GM21528 (cell line): ENCODE measurements around the gene GPR108.

Source experiments
- ATAC-seq: cut with Tn5 transposase; IDR thresholded peaks from one replicate; pipeline ENCODE4 v1.9.1; 2021; ENCODE audit warnings: mild to moderate bottlenecking, moderate library complexity; ENCODE audit not compliant: unreplicated experiment, low FRiP score

GPR108 gene

DNA sequence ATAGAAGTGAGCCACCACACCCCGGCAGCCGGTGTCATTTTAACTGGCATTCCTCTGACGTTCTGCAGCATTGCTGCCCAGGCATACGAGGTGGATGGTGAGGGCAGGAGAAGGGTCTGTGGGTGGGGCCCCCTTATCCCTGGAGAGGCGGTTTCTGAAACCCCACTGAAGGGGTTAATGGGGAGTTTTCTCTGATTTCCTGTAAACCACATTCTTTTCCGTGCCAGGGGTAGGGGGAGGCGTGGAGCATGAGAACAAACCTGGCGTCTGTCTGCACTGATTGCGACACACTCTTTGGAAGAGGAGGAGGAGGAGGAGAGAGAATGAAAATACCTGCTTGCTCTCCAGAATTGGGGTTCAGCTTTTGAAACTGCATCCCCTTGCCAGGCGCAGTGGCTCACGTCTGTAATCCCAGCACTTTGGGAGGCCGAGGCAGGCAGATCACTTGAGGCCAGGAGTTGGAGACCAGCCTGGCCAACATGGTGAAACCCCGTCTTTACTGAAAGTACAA is 14.2 kb downstream of the GPR108 start:
- ATAC-seq: no peak

DNA sequence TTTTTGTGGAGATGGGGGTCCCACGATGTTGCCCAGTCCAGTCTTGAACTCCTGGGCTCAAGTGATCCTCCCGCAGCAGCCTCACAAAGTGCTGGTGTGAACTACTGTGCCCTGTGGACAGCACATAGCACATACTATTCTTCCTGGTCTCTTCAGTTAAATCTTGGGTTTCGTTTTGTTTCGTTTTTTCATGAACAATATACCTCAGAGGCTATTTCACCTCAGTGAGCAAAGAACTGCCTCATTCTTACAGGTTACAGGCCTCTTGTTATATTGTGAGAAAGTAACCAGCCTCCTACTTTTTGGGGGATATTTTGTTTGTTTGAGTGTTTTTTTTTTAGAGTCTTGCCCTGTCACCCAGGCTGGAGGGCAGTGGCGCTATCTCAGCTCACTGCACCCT is 15.6 kb downstream of the GPR108 start:
- peak; percentile 47 for ATAC-seq

DNA sequence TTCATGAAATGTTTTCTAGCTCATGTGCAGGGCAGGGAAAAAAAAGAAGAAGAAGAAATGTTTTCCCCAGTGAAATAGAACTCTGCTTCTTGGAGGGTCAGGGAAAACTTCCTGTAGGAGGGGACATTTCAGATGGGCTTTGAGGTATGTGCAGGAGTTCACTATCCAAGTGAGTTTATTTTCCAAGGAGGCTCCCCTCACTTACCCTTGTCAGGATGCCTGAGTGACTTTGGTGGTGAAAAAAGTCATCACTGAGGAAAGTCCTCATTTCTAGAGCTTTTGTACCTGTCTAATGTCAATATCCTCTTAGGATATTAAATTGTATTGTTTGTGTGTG is 16.3 kb downstream of the GPR108 start:
- ATAC-seq: no peak

DNA sequence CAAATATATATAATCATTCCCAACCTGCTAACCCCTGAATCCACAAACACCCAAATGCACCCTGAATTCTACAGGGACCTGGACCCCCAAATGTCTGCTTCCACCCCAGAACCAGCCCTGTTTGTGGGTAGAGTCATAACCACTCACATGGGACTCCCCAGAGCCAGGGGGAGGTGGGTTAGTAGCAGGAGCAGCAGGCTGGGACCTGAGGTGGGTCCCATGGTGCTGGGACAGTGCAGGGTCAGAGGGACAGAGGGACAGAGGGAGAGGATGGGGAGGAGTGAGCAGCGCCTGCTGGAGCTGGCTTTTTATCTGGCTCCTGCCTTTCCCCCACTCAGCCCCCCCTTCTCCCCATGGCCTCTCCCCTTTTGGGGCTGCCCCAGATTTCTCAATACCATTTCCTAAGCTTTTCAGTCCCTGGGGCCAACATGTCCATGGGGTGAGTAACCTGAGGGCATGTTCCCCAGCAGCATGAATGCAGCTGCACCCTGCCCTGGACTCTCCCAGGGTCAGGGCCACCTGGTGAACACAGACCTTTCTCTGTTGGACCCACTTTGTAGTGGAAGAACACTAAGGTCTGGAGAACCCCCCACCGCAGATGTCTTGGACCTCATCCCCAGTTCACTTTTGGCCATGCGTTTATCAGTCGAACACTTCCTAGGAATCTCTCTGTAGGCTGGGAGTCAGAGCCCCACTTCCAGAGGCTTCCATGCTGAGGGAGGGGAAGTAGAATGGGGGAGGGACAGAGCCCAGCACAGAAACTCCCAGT is 16.8 kb downstream of the GPR108 start, which contains the start of gene C3:
TSS of gene C3 (minus strand) at position 282 of the 769 bp plus-strand sequence. CDS start at position 221, 61 bp downstream.
- no peak for ATAC-seq

DNA sequence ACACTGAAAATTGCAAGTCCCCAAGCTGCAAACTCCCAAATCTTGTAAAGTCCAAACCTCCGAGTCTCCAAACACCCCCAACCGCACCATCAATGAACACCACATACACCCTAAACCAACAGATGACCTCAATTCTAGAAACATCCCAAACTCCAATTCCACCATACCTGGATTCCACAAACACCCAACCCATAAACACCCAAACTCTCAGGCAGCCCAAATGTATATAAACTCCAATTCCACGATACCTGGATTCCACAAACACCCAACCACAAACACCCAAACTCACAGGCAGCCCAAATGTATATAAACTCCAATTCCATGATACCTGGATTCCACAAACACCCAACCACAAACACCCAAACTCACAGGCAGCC is 17.4 kb downstream of the GPR108 start:
- ATAC-seq: no peak

DNA sequence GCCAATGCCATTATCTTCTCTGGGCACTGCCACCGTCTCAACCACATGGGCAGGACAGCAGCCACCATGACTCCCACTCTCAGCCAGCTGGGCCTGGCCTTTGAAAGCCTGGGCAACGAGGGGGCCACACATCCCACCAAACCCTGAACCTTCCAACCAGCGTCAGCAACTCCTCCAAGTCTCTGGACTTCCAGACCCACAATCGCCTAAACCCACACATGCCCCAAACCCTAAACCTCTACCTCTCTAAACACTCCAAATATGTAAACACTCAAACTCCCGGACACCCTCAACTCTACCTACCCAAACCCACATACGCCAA is 17.9 kb downstream of the GPR108 start:
- ATAC-seq: no peak

DNA sequence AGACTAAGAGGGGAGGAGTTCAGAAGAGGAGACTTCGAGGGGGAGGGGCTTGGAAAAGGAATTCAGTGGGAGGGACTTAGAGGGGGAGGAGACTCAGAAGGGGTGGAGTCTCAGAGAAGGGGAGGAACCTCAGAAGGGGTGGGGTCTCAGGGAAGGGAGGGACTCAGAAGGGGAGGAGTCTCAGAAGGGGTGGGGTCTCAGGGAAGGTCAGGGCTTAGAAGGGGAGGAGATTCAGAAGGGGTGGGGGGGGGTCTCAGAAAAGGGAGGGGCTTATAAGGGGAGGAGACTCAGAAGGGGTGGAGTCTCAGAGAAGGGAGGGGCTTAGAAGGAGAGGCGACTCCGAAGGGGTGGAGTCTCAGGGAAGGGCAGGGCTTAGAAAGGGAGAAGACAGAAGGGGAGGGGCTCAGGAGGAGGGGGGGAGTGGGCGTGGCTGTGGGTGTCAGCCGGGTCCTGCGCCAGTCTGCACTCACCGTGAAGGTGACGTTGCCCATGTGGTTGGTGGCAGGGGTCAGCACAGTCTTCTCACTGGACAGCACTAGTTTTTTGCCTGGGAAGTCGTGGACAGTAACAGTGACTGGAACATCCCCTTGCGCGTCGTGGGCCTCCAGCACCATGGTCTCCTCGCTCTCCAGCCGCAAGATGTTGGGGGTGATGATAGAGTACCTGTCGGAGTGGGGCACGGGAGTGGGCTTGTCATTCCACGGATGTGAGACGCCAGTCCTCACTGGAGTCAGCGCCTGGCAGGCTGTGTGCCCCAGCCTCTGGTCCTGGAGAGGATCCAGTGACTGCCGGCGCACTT is 18.4 kb downstream of the GPR108 start:
- ATAC-seq: no peak

DNA sequence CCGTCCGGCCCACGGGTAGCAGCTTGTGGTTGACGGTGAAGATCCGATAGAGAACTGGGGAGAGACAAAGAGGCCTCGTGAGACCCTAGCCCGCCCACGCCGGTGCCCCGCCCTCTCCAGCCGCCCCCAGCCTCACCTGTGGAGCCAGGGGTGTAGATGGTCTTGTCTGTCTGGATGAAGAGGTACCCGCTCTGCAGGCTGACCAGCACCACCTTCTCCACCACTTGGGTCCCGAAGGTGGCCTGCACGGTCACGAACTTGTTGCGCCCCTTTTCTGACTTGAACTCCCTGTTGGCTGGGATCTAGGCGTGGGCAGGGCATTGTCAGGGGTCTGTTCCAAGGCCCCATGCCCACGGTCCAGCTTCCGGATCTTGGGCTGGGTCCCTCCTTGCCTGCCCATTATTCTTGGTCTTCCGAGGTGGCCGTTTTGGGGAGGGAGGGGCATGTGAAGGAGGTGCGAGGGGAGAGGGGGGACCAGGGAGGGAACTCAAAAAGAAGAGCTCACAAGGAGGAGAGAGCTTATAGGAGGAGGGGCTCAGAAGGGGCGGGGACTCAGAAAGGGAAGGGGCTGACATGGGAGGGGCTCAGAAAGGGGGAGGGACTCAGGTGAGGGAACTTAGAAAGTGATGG is 19.2 kb downstream of the GPR108 start:
- ATAC-seq: no peak

DNA sequence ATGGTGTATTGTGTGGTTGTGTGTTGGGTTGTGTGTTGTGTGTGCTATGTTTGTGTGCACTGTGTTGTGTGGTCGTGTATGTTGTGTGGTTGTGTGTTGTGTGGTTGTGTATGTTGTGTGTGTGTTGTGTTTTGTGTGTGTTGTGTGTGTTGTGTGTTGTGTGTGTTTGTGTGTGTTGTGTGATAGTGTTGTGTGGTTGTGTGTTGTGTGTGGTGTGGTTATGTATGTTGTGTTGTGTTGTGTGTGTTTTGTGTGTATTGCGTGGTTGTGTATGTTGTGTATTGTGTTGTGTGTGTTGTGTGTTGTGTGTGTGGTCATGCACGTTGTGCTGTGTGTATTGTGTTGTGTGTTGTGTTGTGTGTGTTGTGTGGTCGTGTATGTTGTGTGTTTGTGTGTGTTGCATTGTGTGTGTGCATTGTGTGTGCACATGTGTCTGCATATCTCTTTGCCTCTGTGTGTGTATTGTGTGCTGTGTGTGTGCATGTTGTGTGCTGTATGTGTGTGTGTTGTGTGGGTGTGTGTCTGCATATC is 19.9 kb downstream of the GPR108 start:
- ATAC-seq: no peak

DNA sequence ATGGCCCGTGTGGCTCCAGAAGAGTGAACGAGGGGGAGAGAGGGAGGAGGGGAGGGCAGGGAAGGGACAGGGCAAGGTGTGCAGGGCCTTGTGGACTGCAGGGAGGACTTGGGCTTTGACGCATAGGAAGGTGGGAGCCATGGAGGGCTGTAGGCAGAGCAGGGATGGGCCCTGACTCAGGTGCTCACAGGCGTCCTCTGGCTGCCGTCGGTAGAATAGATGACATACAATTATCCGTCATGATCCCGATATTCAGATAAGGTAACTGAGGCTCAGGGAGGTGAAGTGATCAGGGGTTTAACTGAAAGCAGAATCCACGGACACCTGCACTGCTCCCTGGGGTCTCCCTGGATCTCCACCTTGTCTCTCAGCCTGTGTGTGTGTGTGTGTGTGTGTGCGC is 20.3 kb downstream of the GPR108 start:
- ATAC-seq: no peak

DNA sequence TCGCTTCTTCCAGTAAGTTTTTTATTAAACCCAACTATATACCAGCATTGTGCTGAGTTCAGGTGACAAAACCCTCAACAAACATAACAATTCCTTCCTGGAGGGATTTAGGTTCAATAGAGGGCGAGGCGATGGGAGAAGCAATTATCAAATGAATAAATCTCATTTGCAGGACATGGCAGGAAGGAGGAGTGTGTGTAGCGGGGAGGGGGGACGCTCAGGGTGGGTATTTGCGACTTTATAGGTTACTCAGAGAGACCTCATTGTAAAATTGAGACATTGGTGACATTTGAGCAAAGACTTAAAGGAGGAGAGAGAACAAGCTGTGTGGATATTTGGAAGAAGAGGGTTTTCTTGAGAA is 20.8 kb downstream of the GPR108 start:
- no peak for ATAC-seq

DNA sequence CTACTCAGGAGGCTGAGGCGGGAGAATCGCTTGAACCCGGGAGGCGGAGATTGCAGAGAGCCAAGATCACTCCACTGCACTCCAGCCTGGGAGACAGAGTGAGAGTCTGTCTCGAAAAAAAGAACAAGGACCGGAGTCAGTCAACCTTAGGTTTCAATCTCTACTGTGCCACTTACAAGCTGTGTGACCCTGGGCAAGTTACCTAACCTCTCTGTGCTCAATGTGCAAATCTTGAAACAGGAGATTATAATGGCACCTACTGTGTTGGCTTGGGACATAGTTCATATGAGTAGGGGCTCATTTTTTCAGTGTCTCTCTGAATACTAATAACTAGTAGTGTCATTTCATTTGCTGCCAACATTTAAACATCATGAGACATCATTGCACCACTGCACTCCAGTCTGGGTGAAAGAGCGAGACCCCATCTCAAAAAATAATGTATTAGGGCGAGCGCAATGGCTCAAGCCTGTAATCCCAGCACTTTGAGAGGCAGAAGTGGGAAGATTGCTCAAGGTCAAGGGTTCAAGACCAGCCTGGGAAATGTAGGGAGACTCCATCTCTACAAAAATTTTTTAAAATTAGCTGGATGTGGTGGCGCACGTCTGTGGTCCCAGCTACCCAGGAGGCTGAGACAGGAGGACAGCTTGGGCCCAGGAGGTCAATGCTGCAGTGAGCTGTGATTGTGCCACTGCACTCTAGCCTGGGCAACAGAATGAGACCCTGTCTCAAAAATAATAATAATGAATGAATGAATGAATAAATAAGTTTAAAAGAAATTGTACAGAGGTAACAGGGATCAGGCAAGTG is 22.4 kb downstream of the GPR108 start:
- ATAC-seq: no peak

DNA sequence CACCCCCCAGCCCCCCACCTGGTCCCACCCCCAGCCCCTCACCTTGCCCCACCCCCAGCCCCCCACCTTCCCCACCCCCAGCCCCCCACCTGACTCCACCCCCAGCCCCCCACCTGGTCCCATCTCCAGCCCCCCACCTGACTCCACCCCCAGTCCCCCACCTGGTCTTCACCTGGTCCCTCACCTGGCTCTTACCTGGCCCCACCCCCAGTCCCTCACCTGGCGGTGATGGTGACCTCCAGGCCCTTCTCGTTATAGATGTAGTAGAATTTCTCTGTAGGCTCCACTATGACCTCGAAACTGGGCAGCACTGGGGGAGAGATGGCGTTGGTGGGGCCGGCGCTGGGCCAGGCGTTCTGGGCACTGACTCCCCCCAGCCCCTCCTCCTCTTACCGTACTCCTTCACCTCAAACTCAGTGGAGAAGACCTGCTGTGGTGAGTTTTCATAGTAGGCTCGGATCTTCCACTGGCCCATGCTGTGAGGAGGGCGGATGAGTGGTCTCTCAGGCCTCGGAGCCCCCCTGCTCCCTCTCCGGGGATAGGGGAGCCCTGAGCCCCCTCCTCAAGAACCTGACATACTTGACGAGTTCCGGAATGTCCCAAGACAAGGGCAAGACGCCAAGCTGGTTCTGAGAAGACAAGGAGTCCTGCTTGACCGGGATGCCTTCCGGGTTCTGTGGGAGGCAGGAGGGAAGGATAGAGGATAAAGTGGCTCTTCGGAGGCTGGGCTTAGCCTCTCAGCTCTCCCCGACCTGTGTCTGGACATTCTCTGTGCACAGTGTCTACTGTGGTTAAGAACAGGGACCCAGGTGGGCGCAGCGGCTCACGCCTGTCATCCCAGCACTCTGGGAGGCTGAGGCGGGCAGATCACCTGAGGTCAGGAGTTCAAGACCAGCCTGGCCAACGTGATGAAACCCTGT is 23.3 kb downstream of the GPR108 start:
- ATAC-seq: no peak

DNA sequence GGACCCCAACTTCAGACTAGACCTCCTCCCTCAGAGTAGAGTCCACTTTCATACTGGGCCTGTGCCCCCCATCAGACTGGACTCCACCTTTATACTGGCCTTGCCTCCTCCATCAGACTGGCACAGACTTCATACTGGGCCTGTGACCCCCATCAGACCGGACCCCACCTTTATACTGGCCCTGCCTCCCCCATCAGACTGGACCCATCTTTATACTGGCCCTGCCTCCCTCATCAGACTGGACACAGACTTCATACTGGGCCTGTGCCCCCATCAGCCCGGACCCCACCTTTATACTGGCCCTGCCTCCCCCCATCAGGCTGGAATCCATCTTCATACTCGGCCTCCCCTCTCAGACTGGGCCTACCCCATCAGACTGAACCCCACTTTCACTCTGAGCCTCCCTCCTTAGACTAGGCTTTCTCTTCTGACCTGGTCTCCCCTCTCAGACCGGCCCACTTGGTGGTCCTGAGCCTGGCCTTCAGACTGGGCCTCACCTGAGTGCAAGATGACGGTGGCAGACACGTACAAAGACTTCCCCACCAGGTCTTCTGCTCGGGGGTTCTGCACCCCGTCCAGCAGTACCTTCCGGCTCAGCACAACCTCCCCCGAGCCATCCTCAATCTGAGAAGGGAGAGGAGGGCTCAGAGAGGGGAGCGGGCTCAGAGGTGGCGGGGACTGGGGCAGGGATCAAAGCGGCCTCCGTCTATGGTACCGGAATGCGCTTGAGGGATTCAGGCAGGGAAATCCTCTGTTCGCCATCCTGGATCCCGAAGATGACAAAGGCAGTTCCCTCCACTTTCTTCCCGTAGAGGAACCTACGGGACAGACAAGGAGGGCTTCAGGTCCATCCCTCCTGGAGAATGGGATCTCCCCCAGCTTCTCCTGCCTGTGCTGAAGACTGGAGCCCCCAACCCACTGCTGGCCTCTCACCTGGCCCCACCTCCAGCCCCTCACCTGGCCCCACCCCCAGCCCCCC is 24.4 kb downstream of the GPR108 start:
- ATAC-seq: no peak

DNA sequence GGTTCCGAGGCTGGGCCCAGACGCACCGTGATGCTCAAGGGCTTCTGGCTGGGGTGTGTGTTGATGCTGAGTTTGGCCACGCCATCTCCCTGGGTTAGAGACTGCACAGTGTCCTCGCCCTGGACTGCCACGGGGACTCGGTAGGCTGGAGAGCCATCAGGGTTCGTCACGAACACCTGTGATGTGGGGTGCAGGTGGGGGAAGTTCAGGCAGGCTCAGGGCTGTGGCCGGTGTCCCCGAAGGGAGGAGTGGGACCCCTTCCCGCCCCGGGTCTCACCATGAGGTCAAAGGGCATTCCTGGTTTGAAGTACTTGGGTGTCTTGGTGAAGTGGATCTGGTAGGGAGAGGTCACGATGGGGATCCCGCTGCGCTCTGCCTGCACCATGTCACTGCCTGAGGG is 25.1 kb downstream of the GPR108 start:
- ATAC-seq: no peak

DNA sequence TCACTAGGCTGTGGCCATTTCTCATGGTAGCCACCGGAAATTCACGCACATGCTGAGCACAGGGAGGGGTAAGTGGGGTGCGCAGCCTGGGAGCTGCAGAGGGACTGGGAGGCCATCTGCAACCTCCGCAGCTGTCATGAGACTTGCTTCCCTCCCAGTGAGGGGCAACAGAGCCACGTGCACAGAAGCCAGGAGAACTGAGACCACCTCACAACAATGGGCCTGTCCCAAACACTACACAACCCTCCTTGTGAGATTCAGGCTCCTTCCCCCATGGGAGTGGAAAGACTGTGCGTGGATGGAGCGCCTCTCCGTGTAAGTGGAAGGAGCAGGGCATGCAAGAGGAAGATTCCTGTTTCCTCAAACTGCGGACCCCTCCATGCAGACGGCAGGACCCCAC is 25.8 kb downstream of the GPR108 start:
- no peak for ATAC-seq

DNA sequence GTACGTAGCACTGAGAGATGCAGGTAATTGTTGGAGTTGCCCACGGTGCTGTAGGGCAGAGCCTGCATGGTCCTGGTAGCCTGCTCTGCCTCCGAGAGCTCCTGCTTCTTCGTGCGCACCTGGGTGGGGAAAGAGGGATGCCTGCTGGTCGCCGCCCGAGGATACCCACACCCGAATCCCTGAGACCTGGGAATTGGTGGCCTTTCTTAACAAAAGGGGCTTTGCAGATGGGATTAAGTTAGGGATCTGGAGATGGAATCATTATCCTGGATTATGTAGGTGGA is 26.4 kb downstream of the GPR108 start:
- ATAC-seq: no peak

DNA sequence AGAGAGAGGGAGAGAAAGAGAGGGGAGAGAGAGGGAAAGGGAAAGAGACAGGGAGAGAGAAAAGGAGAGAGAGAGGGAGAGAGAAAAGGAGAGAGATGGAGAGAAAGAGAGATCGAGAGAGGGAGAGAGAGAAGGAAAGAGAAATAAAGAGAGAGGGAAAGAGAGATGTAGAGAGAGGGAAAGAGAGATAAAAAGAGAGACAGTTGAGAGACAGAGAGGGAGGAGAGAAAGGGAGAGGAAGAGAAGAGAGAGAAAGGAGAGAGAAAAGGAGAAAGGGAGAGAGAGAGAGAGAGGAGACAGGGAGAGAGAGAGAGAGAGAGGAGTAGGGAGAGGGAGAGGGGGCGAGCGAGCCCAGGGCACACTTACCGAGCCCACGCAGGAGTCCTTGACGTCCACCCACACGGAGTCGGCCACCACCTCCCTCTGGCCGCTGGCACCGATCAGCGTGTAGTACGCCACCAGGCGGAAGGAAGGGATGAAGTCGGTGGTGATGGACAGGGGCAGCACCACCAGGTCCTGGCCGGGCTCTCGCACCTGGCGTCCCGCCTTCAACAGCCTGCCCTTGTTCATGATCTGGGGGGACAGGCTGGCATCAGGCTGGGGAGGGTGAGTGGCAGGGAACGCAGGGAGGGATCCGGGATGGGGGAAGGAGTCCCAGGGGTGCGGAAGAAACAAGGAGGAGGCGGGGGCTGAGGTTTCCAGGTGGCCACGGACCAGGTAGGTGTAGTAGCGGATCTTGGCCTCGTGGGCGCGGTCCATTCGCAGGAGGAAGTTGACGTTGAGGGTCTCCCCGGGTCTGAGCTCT is 26.9 kb downstream of the GPR108 start:
- no peak for ATAC-seq
